ENCODE measurements around the gene PHF2.

- no peak for TF ChIP-seq EZH2 (IDR thresholded peaks at IDR 0.05; ENCODE audit: insufficient read depth, poor library complexity, severe bottlenecking)
- TF ChIP-seq EZH2phosphoT487 (IDR thresholded peaks at IDR 0.05; ENCODE audit: insufficient read depth, low read depth) = no peak
Measured at GRCh38 chr9:93651521-93651950, 75.2 kb downstream of the PHF2 start.
